GM18909 (cell line): Measurements from ENCODE around the gene PACSIN1.

Experiments
- ATAC-seq: cut with Tn5 transposase; IDR thresholded peaks from one replicate; pipeline ENCODE4 v1.9.1; 2021; ENCODE audit warnings: mild to moderate bottlenecking; ENCODE audit not compliant: unreplicated experiment, poor library complexity

The PACSIN1 gene

GRCh38 chr6:34558172-34558714 lies 92.4 kb downstream of the PACSIN1 start:
- ATAC-seq, result no peak

GRCh38 chr6:34559651-34560365 lies 93.9 kb downstream of the PACSIN1 start:
- no peak for ATAC-seq

GRCh38 chr6:34560366-34561226 lies 94.7 kb downstream of the PACSIN1 start:
- no peak for ATAC-seq

DNA sequence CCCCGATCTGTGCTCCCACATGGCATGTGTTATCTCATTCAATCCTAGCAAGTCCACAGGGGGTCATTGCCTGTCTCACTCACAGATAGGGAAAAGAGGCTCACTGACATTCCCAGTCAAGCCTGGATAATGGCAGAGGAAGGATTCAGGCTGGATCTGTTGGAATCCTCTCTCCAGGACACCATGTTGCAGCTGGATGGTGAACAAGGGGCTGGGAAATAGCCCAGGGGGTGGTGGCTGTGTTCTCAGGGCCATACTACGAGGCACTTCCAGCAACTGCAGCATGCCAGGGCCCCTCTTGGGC lies 95.3 kb downstream of the PACSIN1 start:
- ATAC-seq, result no peak

- no peak for ATAC-seq
These were observed 96.5 kb downstream of the PACSIN1 start for GRCh38 chr6:34562350-34562749.

DNA sequence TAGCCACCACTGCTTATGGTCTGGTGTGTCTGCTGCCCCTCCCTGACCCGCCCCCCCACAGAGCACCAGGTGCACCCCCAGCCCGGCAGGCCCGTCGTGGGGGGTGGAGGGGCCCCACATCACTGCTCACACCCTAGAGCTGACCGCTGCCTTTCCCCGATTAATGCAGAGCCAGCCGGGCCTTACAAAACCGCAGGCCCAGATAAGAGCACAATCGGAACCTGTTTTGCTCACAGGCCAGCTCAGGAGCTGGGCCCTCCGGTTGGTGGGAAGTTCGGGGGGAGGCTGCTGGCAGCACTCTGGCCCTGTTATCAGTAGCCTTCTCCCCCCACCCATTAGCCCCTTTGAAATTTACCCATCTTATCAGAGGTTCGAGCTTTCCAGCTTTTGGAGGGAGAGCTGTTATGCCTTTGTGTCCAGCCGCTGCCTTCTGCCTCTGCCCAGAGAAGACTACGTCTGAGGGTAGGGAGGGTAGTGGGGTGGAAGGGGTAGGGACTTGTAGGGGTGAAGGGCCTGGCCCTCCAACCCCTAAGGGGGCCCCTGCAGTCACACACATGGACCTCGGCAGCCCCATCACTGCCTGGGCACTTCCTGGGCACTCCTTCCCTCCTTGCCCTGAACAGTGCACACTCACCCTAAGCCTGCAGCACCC lies 97.1 kb downstream of the PACSIN1 start:
- ATAC-seq, result no peak

GRCh38 chr6:34563513-34563870 lies 97.6 kb downstream of the PACSIN1 start:
- no peak for ATAC-seq

- ATAC-seq, result no peak
These were observed 98.3 kb downstream of the PACSIN1 start for GRCh38 chr6:34564181-34564580.

- ATAC-seq, result no peak
These were observed 99.9 kb downstream of the PACSIN1 start for GRCh38 chr6:34565722-34566137.

DNA sequence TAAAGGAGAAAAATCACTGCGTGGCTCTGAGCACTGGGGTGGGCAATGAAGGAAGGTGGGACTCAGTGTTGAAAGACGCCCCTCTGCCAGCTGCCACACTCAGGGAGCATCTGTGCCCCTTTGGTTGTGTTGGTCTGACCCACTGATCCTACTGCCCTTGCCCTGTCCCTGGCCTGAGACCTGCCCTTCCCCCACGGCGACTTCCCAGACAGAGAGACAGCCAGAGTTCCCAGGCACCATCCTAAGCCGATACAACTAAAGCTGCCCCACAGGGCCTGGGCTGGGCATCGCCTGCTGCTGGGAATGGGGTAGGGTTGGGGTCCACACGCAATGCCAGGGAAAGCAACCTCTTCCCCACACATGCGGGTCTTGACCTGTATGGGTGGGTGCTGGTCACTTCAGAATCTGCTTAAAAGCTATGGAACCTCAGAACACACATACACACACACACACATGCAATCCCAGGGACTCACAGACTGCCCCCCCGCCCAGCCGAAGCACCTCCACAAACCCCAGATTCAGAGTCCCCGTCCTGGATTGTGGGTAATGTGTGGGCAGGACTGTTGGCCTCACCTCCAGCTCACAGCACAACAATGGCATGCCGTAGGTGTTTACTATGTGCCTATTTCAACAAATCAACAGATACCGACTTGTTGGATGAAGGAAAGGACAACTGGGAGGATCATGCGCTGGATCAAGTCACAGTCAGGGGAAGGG lies 101.1 kb downstream of the PACSIN1 start:
- ATAC-seq, result no peak

- no peak for ATAC-seq
These were observed 102.7 kb downstream of the PACSIN1 start for GRCh38 chr6:34568341-34569201.

DNA sequence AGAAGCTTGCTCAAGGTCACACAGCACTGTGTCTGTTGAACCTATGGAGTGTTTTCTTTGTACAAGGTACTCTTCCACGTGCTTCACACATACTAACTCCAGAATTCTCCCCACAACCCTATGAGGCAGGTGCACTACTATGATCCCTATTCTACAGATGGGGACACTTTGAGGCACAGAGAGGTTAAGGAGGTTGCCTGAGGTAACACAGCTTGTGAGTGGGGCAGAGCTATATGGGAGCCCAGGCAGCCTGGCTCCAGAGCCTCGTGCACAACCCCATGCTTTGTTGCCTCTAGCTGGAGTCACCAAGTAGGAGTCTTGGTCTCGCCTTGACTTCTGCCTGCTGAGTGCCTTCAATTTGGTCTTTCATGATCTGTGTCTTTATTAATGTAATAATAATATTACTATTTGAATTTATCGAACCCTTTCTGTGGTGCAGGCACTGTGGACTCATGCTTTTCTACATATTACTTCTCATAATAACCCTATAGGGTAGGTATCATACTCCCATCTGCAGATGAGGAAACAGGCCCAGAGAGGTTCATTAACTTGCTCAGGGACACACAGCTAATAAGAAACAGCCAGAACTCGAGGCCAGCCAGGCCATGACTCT lies 103.6 kb downstream of the PACSIN1 start:
- no peak for ATAC-seq

GRCh38 chr6:34570066-34570833 lies 104.4 kb downstream of the PACSIN1 start:
- ATAC-seq, result no peak

DNA sequence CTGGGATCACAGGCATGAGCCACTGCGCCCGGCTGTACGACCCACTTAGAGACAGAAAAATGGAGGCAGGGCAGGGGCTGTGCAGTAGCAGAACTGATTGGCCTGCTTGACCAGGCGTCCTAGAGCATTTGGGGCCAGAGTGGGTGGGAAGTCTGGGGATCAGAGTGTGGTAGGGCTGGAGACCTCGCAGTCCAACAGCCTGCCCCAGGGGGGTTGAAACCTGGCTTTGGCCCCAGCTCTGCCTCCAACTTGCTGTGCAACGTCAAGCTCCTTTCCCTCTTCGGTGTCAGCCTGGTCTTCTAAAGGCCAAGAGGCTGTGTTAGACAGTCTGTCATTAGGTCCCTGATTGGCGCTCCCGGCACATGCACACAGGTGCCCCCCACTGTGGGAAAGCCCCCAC lies 105.5 kb downstream of the PACSIN1 start:
- ATAC-seq, result no peak

GRCh38 chr6:34572021-34572420 lies 106.1 kb downstream of the PACSIN1 start:
- no peak for ATAC-seq

- ATAC-seq, result no peak
These were observed 106.7 kb downstream of the PACSIN1 start for GRCh38 chr6:34572585-34572984.

- ATAC-seq, result no peak
These were observed 107.8 kb downstream of the PACSIN1 start for GRCh38 chr6:34573567-34574183.
